ENCODE data around the gene BCAP31.
"Not testable (repeated sequence)": the region's sequence is repeated elsewhere in the genome, so short reads cannot be mapped to it uniquely, and the experiment has no call there.

Gene BCAP31

DNA sequence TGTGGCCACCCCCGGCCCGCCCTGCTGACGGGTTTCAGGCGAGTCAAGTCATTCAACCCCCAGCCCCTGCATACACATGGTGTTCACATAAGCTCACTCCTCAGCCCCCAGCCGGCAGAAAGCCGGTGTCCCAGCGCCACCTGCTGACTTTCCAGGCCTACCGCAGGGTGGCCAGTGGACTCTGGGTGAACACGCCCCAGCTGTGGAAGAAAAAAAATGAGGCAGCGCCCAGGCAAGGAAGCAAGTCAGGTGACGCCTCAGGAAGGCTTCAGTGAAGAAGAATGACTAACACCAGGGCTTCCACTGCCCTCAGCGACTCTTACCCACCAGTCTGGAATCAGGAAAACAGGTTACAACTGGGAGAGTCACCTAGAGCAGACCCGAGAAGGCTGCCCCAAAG is 15.8 kb downstream of the BCAP31 start:
- peak; percentile 65 for DNase-seq

DNA sequence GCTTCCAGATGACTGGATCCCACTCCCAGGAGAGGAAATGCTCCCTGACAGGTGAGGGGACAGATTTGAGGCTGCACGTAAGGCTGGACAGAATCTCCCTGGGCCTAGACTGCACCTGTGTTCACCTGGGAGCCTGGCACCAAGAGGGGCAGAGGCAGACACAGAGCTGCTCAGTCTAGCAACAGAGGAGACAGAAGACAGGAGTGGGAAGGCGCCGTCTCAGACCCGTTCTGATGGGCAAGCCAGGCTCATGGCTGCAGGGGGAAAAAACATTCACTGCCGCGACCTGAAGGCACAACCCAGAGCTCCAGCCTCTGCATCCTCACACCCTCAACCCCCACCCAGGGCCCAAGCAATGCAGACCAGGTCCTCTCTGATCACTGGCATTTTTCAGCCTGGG is 16.8 kb downstream of the BCAP31 start:
- no peak for DNase-seq

DNA sequence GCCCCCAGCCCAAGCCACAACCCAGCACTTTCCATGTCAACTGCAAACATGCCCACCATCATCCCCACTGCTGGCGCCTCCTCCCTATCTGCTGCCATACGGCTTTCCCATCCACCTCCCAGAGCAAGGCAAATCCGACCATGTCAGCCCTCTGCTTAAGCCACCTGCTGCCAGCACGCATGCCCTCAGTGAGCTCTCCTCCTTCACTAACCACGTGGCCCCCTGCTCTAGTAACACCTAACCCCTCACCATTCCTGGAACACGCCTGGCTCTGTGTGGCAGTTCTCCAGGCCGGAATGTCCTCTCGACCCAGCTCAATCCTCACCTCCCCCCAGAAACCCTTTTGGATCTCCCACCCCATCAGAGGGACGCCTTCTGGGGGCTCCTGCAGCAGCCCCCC is 17.4 kb downstream of the BCAP31 start:
- DNase-seq: no peak

DNA sequence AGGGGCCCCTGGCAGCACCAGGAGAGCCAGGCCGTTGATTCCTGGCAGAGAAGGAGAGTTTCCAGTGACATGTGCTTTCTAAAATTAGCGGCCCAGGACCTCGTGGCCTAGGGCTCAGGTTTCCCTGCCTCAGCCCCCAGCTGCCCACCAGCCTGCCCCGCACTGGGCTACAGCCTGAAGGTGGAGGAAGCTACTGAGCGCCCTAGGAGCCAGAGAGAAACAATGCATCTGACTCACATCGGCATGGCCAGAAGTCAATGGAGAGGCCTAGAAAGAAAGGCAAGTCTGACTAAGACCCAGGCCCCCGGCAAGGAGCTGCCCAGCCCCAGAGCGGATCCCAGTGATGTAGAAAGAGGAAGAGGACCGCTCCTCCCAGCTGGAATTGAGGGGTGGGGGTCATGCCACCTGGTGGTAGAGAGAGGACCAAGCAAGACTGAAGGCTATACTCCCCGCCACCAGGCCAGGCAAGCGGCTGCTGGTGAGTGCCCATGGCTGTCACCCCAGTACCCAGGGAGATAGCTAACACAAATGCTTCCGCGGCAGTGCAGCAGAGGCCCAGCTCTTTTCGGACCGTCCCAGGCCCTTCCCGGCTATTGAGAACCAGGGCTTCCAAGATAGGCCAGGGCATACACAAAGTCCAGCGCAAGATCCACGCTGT is 18.7 kb downstream of the BCAP31 start:
- DNase-seq: not testable (repeated sequence)

DNA sequence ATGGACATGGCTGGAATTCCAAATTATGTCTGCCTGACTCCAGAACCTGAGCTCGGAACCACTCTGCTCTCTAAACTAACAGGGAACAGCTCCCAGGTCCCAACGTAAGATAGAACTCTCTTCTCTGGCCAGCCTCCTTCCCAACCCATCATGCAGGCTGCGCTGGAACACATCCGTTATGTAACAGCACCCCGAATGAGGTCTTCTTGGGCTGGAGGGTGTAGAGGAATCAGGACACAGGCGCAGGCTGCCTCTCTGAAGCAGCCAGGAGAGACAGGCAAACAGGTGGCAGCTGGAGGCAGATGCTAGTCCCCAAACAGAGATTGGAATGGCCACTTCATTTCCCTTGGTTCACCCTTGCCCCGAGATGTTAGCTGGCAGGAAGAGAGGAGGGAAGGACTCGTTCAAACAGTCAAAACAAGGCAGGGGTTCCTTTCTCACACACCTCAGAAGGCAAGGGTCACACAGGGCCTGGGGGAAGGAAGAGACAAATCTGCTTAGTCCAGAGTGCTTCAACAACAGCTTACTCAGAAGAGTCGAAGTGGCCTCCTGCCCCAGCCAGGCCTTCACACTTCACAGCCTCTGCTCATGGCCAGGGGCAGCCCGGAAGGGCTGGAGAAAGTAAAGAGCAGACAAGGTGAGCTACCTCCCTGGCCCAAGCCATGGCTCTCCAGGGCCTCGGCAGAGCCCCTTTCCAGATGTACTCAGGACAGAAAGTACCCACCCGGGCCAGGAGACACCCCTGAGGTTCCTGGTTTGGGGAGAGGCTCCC is 19.4 kb downstream of the BCAP31 start:
- DNase-seq: not testable (repeated sequence)

DNA sequence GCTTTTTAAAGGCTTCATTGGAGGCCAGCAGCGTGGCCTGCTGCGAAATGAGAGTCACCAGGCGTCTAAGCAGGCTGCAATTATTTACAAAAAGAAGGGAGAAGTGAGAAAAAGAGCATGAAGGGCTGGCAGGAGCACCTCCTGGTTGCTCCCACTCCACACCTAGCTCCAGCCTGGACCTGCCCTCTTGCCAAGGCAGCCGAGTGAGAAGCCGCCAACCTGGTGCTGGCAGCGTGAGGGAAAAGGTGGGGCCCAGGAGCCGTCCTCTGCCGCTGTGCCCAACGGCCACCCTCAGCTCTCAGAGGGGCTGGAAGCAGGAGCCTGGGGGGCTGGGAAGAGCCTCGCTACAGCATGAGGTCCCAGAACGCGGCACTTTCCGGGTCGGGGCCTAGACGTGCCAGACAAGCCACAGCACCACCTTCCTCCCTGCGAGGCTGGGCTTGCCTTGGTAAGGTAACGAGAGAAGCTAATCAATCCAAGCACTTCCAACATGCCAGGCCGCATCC is 20.1 kb downstream of the BCAP31 start:
- no peak for DNase-seq

DNA sequence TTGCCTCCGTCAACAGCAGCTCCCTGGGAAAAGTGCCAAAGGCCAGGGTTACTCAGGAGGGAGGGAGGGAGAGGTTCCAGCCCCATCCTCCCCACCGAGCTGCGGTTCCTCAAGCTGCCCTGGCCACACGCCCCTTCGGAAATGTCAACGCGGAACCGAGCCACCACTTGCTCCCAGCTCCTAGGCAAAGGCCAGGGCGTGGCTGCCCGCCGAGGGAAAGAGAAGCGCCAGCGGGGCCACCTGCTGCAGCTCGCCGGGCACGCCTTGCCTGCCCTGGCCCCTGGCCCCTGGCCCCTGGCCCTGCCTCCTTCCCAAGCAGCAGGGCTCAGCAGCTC is 21.2 kb downstream of the BCAP31 start:
- DNase-seq: no peak

DNA sequence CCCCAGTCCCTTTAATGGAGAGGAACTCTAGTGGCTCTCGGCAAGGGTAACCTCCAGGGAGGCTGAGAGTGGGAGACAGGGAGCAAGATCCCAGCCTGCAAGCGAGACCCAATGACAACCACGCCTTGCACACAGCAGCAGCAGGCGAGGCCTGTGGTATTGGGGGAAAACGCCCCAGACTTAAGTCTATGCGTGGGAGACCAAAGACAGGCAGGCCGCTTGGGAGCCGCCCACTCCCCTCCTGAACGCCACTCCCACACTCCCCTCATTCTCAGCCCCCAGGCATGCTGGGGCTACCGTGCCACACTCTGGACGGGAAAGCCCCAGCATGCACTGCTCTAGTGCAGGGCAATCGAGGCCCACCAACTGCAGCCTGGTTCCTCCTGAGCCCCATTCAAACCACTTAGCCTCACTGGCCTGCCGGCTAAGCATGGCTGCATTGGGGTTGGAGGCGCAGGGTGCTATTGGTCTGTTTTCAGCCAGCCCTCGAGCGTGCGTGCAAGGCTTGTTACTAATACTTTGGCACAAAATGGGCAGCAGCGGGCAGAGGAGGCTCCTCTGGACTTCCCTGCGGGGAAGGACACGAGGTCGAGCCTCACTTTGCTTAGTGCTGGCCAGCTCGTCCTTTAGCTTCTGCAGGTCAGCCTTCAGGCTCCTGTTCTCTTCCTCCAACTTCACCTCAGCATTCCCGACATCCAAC is 21.7 kb downstream of the BCAP31 start:
- DNase-seq: no peak

DNA sequence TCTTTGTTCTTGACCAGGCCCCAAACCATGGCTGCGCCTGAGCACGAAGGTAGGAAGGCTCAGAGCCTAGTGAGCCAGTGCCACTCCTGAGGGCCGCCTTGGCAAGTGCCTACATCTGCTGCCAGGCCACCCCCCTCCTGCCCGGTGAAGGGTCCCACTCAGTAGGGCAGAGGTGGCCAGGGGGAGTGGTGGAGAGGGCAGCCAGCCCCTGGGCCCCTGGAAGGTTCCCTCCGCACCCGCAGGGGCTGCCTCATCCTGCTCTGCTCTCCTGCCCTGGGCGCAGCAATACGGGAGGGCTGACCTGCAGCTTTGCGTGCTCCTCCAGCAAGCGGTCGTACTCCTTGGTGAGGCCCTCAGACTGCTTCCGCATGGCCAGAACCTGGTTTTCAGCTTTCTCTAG is 22.5 kb downstream of the BCAP31 start:
- no peak for DNase-seq

DNA sequence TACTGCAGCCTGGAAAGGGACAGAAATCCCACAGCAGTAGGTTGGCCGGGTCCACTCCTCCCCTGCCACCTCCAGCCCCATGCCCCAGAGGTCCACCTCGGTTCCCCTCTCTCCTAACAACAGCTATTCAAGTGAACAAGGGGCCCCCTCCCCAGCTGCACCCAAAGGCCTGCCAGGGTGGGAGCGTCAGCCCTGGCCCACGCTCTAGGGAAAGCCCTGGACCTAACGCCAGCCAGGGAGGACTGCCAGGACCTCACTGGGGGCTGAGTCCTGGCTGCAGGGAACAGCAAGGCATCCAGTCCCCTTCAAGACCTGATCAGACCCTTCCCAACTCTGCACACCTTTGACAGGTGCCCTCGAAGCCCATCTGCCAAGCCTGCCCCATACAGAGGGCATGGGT is 23.2 kb downstream of the BCAP31 start:
- no peak for DNase-seq

DNA sequence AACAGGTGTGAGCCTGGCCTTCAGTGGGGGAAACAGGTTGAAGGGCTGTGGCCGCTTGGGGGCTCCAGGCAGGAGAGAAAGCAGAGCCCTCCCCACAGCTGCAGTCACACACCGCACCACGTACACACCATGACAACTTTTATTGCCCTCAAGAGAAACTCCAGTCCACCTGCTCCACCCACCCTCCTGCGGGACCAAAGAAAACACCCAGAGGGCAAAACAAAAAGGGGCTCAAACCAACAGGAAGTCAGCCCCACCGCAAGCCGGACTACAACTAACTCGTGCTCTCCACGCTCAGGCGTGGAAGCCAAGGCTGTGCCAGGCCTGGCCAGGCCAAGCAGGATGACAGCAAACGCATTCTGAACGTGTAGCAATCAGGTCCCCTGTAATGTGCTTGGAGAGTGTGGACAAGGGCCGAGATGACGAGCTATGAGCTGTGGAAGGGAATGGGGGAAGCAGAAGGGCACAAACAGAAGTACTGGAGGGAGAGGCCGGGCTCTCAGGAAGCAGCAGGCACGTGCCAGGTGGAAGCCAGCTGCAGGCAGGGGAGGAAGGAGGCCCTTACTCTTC is 23.7 kb downstream of the BCAP31 start:
- DNase-seq: no peak

DNA sequence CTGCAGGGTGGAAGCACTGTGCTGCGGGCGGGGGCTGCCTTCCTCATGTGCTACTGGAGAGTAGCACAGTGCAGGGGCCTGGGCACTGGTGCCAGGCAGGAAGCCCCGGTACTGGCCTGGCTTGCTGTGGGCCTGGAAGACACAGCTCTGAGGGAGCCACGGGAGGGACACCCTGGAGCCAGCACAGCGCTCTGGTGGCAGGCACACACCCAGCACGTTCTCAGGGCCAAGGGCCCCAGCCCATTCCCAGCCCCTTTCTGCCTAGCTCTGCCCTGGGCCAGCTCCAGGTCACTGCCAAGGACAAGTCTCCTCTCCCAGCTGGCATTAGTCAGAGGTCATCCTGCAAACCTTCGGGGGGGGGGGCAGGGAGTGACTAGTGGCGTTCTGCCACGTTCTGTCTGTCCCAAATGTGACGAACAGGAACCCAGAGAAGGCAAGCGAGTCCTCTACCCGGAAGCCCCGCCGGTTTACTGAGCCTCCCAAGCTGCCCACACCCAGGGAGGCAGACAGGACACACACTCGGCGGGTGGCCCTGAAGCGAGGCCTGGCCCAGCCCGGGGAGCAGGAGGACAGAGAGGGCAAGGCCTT is 24.3 kb downstream of the BCAP31 start:
- not testable (repeated sequence) for DNase-seq

DNA sequence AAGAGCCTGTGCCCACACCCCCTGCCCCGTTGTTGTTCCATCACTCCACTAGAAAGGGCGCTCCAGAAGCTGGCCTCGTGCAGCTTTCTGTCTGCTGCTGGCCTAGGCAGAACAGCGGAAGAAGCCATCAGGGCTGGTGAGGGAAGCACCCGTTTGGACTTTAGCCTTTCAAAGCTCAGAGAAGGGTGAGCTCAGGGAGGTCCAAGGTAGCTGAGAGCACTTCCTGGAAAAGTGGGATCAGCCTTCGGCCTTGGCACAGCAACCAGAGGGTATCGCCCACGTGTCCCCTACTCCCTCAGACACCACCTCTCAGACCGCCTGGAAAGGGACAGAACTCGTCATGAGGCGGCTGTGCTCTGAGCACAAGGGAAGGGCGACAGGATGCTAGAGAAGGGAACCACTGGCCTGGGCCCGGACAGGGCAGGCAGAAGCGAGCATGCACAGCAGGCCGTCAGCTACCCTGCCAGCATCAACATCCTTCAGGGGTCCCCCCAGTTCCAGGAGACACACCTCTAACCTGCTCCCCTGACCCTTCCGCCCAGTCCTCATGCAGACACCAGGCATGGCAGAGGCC is 24.9 kb downstream of the BCAP31 start:
- DNase-seq: not testable (repeated sequence)

DNA sequence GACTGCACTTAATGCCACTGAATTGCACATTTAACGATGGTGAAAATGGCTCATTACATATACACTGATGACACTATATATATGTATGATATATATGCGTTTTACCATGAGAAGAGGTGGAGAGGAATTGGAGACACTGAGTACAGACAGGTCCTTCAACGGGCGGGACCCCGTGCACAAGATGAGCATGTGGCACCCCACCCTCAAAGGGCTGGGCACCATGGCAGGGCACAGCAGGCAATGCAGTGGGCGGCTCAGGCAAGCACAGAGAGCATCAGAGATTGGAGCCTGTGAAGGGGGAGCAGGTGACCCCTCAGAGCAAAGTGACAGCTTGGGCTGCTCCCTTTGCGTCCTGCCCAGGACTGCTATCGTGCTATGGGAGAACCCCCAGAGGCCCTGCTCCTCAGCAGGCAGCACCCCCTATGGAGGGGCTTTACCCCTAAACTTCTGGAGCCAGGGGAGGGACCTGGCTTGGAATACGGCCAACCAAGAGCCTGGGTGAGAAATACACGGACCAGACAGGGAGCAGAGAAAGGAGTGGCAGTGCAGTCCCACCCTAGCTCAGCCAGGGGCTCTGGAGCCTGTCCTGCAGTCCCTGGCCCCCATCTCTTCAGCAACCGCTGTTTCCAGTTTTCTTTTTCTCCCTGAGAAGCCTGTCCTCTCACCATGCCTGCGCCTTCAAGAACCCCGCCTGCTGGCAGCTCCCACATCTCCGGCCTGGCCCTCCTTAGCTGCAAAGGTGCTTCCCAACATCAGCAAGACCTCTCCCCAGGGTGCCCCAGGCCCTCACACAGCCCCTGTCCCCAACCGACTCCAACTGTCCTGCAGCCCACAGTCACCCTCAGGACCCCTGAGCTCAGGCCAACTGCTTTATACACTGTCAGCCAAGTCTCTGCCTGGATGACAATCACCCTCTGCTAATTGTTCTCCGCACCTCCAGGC is 26.0 kb downstream of the BCAP31 start:
- DNase-seq: no peak

DNA sequence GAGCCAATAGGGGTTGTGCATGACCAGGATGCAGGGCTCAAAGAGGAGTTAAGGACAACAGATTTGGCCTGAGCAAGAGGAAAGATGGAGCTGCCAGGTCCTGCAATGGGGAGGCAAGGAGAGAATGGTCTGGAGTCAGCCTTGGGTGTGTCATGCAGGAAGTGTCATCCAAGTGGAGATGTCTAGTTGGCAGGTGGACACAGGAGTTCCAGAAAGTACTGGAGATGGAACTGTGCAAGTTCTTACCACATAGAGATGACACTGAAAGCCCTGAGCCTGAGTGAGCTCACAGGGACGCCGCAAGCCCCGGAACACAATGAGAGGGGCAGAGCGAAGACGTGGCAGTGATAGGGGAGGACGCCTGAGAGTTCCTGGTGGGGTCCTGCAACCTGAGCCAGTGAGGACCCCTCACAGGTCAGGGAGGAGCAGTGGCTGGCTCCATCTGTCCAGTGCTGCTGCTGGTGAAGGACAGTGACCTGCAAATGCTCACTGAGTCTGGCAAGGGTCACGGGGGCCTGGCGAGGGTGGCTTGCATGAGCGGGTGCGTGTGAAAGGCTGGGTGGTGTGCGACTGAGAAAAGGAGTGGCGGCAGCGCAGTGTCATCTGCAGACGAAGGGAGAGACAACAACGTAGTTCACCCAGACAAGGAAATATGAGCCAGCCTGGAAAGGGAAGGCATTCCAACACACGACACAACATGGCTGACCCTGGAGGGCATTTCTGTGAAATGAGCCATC is 27.0 kb downstream of the BCAP31 start:
- not testable (repeated sequence) for DNase-seq

DNA sequence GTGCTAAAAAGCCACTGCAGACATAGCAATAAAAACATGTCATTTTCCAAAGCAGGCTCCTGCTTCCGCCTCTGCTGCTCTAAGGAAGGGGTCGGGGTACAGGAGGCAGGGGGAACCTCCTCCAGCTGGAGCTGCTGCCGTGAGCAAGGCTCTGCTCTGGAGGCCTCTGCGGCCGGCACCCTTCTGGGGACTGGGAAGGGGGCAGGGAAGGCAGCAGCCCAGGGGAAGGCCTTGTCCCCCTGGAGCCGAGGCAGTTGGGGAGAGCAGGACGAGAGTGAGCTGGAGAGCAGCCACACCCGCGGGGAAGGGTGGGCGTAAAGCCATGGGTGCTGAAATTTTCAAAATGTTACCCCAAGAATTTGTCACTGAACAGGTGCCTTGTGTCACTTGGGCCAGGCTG is 27.6 kb downstream of the BCAP31 start:
- DNase-seq: not testable (repeated sequence)

DNA sequence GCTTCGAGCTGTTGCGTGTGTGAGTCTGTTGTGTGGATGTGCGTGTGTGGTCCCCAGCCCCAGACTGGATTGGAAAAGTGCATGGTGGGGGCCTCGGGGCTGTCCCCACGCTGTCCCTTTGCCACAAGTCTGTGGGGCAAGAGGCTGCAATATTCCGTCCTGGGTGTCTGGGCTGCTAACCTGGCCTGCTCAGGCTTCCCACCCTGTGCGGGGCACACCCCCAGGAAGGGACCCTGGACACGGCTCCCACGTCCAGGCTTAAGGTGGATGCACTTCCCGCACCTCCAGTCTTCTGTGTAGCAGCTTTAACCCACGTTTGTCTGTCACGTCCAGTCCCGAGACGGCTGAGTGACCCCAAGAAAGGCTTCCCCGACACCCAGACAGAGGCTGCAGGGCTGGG is 28.1 kb downstream of the BCAP31 start:
- no peak for DNase-seq

DNA sequence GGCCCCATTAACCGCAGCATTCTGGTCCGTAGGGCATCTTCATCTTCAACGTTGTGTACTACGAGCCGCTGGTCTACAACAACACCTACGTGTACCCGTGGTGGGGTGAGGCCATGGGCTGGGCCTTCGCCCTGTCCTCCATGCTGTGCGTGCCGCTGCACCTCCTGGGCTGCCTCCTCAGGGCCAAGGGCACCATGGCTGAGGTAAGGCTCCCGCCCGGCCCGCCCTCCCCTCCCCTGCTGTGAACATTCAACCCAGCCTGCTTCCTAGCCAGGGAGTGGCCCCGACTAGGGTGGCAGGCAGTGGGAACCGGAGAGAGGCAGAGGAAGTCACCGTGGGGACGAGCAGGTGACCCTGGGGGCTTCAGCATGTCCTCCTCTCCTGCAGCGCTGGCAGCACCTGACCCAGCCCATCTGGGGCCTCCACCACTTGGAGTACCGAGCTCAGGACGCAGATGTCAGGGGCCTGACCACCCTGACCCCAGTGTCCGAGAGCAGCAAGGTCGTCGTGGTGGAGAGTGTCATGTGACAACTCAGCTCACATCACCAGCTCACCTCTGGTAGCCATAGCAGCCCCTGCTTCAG is 29.4 kb downstream of the BCAP31 start:
- no peak for DNase-seq

DNA sequence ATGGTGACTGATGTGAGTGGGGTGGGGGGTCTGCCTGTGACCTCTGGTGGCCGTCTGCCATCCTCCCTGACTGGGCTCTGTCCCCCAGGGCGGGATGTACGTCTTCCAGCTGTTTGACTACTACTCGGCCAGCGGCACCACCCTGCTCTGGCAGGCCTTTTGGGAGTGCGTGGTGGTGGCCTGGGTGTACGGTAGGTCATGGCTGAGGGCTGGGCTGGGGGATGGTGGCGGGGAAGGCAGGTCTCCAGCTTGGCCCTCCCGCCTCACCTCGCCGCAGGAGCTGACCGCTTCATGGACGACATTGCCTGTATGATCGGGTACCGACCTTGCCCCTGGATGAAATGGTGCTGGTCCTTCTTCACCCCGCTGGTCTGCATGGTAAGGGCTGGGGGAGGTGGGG is 29.9 kb downstream of the BCAP31 start:
- DNase-seq: not testable (repeated sequence)
